OCI-LY1 (cell line): Measurements from ENCODE around the gene TIGIT.

Source experiments
- EZH2 ChIP-seq: fragments of 200-600 bp; sonication (generic), shearing (Covaris generic); IDR thresholded peaks from 2 replicates; pipeline ENCODE4 v1.8.0; 2017; ENCODE audit warnings: borderline replicate concordance, mixed run types, mild to moderate bottlenecking, antibody characterized with exemption, low read length, moderate library complexity, mixed read lengths
- TF ChIP-seq, protein P1 (sequence below): fragments of 200-600 bp; sonication (generic), shearing (Covaris generic); IDR thresholded peaks from 2 replicates; pipeline ENCODE4 v1.5.1; 2017; ENCODE audit warnings: mild to moderate bottlenecking, antibody characterized with exemption, low read length, moderate library complexity, mixed read lengths

DNA sequence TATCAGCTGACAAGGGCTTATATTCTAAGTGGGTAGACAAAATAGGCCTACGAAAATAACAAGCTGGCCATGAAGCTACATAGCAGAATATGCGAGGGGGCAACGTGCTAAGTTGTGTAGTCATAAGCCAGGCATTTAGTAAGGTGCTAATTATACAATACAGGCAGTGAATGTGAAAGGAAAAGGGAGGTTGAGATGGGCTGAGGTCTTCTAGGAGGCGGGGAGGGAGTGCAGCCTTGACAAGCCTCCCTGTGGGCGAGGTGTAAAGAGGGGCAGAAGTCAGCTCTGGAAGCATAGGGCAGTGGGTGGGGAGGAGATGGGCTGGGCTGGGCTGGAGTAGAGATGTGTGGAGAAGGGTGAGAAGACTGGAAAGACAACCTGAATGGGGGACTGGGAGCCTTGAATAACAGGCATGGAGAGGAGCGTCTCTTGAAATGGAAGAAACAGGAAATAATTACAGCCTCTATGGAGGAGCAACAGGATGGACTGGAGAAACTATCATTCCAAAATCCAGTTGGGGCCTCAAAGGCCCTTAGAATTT lies 1.2 kb downstream of the TIGIT start:
- TF ChIP-seq EZH2: no peak
- TF ChIP-seq, protein P1, sequence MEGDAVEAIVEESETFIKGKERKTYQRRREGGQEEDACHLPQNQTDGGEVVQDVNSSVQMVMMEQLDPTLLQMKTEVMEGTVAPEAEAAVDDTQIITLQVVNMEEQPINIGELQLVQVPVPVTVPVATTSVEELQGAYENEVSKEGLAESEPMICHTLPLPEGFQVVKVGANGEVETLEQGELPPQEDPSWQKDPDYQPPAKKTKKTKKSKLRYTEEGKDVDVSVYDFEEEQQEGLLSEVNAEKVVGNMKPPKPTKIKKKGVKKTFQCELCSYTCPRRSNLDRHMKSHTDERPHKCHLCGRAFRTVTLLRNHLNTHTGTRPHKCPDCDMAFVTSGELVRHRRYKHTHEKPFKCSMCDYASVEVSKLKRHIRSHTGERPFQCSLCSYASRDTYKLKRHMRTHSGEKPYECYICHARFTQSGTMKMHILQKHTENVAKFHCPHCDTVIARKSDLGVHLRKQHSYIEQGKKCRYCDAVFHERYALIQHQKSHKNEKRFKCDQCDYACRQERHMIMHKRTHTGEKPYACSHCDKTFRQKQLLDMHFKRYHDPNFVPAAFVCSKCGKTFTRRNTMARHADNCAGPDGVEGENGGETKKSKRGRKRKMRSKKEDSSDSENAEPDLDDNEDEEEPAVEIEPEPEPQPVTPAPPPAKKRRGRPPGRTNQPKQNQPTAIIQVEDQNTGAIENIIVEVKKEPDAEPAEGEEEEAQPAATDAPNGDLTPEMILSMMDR: no peak
